Common myeloid progenitor, CD34-positive (primary cell): ENCODE results near the gene BCCIP.

Source experiments
- CTCF ChIA-PET: fragments of 350-600 bp; sonication (Branson Sonifier 250); formaldehyde crosslinking; loops from one replicate; lab custom pipeline; 2021; ENCODE audit warnings: antibody characterized with exemption; lab: Charles Lee
- POLR2A ChIA-PET: fragments of 350-600 bp; sonication (Branson Sonifier 250); formaldehyde crosslinking; loops from one replicate; lab custom pipeline; 2021; ENCODE audit warnings: antibody characterized with exemption; lab: Charles Lee
- DNase-seq, 3 donors: peaks; one replicate each; pipeline versions ENCODE4 v3.0.0 to v3.0.0-alpha.2; 2013
- H3K27ac ChIP-seq, 2 experiments: 1 replicate in 1 of 2; 2 replicates in 1 of 2; pipeline ENCODE4 v1.7.0; 2013; ENCODE audit warnings: inconsistent platforms in 2 of 2, low read length in 2 of 2, mild to moderate bottlenecking in 2 of 2, low read depth in 1 of 2, moderate library complexity in 1 of 2; ENCODE audit not compliant: severe bottlenecking in 2 of 2, insufficient read depth in 1 of 2, poor library complexity in 1 of 2
- H3K27me3 ChIP-seq, 5 experiments: replicated peaks in 2 of 5; 1 replicate in 3 of 5; 2 replicates in 2 of 5; pipeline versions ENCODE4 v1.6.1 to v1.7.0; 2013; ENCODE audit warnings: low read length in 4 of 5, mild to moderate bottlenecking in 2 of 5, moderate library complexity in 2 of 5, inconsistent platforms in 1 of 5; ENCODE audit not compliant: insufficient read depth in 5 of 5, control insufficient read depth in 4 of 5
- H3K36me3 ChIP-seq, 4 experiments: 1 replicate in 2 of 4; 2 replicates in 2 of 4; pipeline versions ENCODE4 v1.6.1 to v1.7.0; 2013; ENCODE audit warnings: low read length in 3 of 4, control low read depth in 1 of 4, mild to moderate bottlenecking in 1 of 4; ENCODE audit not compliant: control insufficient read depth in 4 of 4, insufficient read depth in 4 of 4
- H3K4me1 ChIP-seq, 4 experiments: 1 replicate in 3 of 4; 2 replicates in 1 of 4; pipeline versions ENCODE4 v1.6.1 to v1.7.1; 2013; ENCODE audit warnings: low read length in 3 of 4, mild to moderate bottlenecking in 3 of 4, control low read depth in 1 of 4, inconsistent platforms in 1 of 4, moderate library complexity in 1 of 4; ENCODE audit not compliant: control insufficient read depth in 4 of 4, insufficient read depth in 4 of 4; ENCODE audit errors: control extremely low read depth in 1 of 4
- H3K4me3 ChIP-seq, 7 experiments: 1 replicate in 4 of 7; 2 replicates in 3 of 7; pipeline versions ENCODE4 v1.5.1 to v1.7.0; 2013; ENCODE audit warnings: mild to moderate bottlenecking in 7 of 7, low read length in 6 of 7, moderate library complexity in 6 of 7, inconsistent platforms in 2 of 7, low read depth in 2 of 7, control low read depth in 1 of 7; ENCODE audit not compliant: insufficient read depth in 4 of 7, control insufficient read depth in 1 of 7; ENCODE audit errors: extremely low read depth in 1 of 7
- H3K9me3 ChIP-seq, 5 experiments: 1 replicate in 4 of 5; 2 replicates in 1 of 5; pipeline versions ENCODE4 v1.6.1 to v1.7.1; 2013; ENCODE audit warnings: low read length in 4 of 5, mild to moderate bottlenecking in 2 of 5, inconsistent platforms in 1 of 5, low read depth in 1 of 5, moderate library complexity in 1 of 5; ENCODE audit not compliant: control insufficient read depth in 4 of 5, insufficient read depth in 2 of 5; ENCODE audit errors: control extremely low read depth in 1 of 5
- WGBS: methylation state at CpG from one replicate; pipeline ENCODE4 v1.1.5; 2013; ENCODE audit not compliant: insufficient coverage; 5-methylcytosine and 5-hydroxymethylcytosine counted together

The BCCIP gene

GRCh38 chr10:125788156-125789034, 35.0 kb upstream of the BCCIP start:
- Histone ChIP-seq H3K9me3 (no peaks in the 10 kb centered on the region), H3K27me3 (no peaks in the 10 kb centered on the region), H3K36me3 (peaks cover 5 to 42% (median 15%) of the 10 kb centered on the region in 4 experiments), H3K4me1 (peaks cover 5 to 15% (median 11%) of the 10 kb centered on the region in 4 experiments), H3K27ac (no peak overlapping the region), H3K4me3 (no peak overlapping the region)
- ChIA-PET POLR2A (no interaction called here), CTCF (interaction anchor here (1.7 kb wide), 1 partner anchor 14 kb away, joined by 3 read pairs; no protein-coding TSS in a partner anchor)
- 73% methylated on average over 16 of the region's 17 CpGs for WGBS
- no peak for DNase-seq

GRCh38 chr10:125792342-125793300, 30.7 kb upstream of the BCCIP start:
- Histone ChIP-seq H3K27ac (no peak overlapping the region), H3K36me3 (peaks cover 10 to 80% (median 42%) of the 10 kb centered on the region in 4 experiments), H3K9me3 (no peaks in the 10 kb centered on the region), H3K4me3 (no peak overlapping the region), H3K4me1 (peaks cover 5 to 12% (median 8%) of the 10 kb centered on the region in 4 experiments), H3K27me3 (no peaks in the 10 kb centered on the region)
- no peak for DNase-seq
- ChIA-PET POLR2A (no interaction called here), CTCF (no interaction called here)
- 98% methylated on average over 14 of the region's 14 CpGs for WGBS

GRCh38 chr10:125795128-125795527, 28.2 kb upstream of the BCCIP start:
- ChIA-PET CTCF (interaction anchor here (0.6 to 0.7 kb wide), 2 partner anchors 24 to 78 kb away, joined by 3 read pairs; no protein-coding TSS in a partner anchor), POLR2A (no interaction called here)
- Histone ChIP-seq H3K36me3 (peaks cover 10 to 75% (median 49%) of the 10 kb centered on the region in 4 experiments), H3K27me3 (no peaks in the 10 kb centered on the region), H3K4me1 (no peaks in the 10 kb centered on the region), H3K27ac (no peak overlapping the region), H3K4me3 (no peak overlapping the region), H3K9me3 (no peaks in the 10 kb centered on the region)
- 100% methylated on average over 2 of the region's 2 CpGs for WGBS
- no peak for DNase-seq

- Histone ChIP-seq H3K27ac (no peak overlapping the region), H3K36me3 (peaks cover 10 to 77% (median 50%) of the 10 kb centered on the region in 4 experiments), H3K9me3 (no peaks in the 10 kb centered on the region), H3K4me3 (no peak overlapping the region), H3K4me1 (no peaks in the 10 kb centered on the region), H3K27me3 (no peaks in the 10 kb centered on the region)
- DNase-seq = no peak
- ChIA-PET CTCF (interaction anchor here (0.7 kb wide), 1 partner anchor 25 kb away, joined by 3 read pairs; no protein-coding TSS in a partner anchor), POLR2A (no interaction called here)
- 92% methylated on average over 7 of the region's 8 CpGs for WGBS
Measured at GRCh38 chr10:125795637-125796190, 27.6 kb upstream of the BCCIP start.

GRCh38 chr10:125797424-125797823, 25.9 kb upstream of the BCCIP start:
- H3K36me3 ChIP-seq = peaks cover 7 to 67% (median 51%) of the 10 kb centered on the region in 4 experiments
- 96% methylated on average over 7 of the region's 8 CpGs for WGBS
- H3K9me3 ChIP-seq = no peaks in the 10 kb centered on the region
- CTCF ChIA-PET = no interaction called here
- H3K4me3 ChIP-seq = no peak overlapping the region
- no peak overlapping the region for H3K27ac ChIP-seq
- H3K4me1 ChIP-seq = no peaks in the 10 kb centered on the region
- no peak for DNase-seq
- H3K27me3 ChIP-seq = no peaks in the 10 kb centered on the region
- POLR2A ChIA-PET = no interaction called here

GRCh38 chr10:125797994-125798662, 25.2 kb upstream of the BCCIP start:
- H3K36me3 ChIP-seq = peaks cover 4 to 68% (median 49%) of the 10 kb centered on the region in 4 experiments
- no peaks in the 10 kb centered on the region for H3K9me3 ChIP-seq
- DNase-seq = no peak
- no peaks in the 10 kb centered on the region for H3K4me1 ChIP-seq
- H3K27ac ChIP-seq = no peak overlapping the region
- no peaks in the 10 kb centered on the region for H3K27me3 ChIP-seq
- no peak overlapping the region for H3K4me3 ChIP-seq
- ChIA-PET POLR2A (no interaction called here), CTCF (no interaction called here)
- 96% methylated on average over 4 of the region's 5 CpGs for WGBS
